ENCODE results near the gene ARRDC4. TPM values are rescaled to one million over a fixed set of nuclear protein-coding genes. Genes with fewer than 3 reads are reported as not detected.

Gene ARRDC4
- total and polyA plus RNA-seq, 2 experiments from 2014 or later: 24.7 to 35.2 TPM

DNA sequence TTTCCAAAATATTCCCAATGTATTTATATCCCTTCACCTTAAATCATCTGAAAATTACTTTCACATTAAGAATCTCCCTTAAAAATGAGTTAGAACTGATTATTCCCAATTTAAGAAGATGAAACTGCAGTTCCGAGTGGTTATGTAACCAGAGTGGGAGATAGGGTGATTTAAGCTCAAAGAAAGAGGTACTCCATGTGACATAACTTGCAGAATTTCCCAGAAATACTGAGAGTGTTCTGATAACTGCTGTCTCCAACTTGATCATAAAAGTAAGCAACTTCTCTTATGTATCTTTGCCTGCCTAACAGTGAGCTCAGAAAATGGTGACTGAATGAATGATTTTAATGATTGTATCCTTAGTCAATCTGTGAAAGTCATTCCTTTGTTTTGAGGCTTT lies 32.3 kb downstream of the ARRDC4 start:
- Histone ChIP-seq H3K36me3 (no peaks in the 10 kb centered on the region), H3K4me3 (no peak overlapping the region), H3K27me3 (no peaks in the 10 kb centered on the region), H3K4me1 (ENCODE audit: low read depth) (no peaks in the 10 kb centered on the region), H3K9me3 (ENCODE audit: low read depth) (no peaks in the 10 kb centered on the region), H3K27ac (no peak overlapping the region)
- no peak for DNase-seq (ENCODE audit: low read depth in 1 of 2, low spot score in 1 of 2)
- no peak for TF ChIP-seq CTCF (IDR thresholded peaks at IDR 0.05; ENCODE audit: low read depth, low read length)

DNA sequence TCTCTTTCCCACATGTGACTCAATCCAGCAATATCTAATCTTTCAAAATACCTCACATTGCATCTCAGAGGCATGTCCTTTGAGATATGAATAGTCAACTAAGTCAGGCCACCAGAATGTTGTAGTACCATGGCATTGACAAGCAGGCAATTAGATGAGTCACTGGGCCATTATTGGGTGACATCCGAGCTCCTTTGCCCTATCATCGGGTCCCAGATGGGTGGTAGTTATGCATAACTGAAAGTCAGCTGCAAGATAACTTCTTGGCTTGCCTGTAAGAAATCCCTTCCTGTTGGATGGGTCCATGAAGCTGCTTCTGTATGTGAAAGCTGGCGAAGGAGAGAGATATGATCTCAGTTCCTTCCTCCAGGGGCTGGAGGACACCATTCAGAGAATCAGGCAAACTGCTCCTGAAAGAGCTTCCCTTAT lies 32.8 kb downstream of the ARRDC4 start:
- no peak overlapping the region for H3K27ac ChIP-seq
- H3K36me3 ChIP-seq: no peaks in the 10 kb centered on the region
- H3K27me3 ChIP-seq: no peaks in the 10 kb centered on the region
- H3K9me3 ChIP-seq (ENCODE audit: low read depth): no peaks in the 10 kb centered on the region
- no peak for DNase-seq (ENCODE audit: low read depth in 1 of 2, low spot score in 1 of 2)
- no peak for TF ChIP-seq CTCF (IDR thresholded peaks at IDR 0.05; ENCODE audit: low read depth, low read length)
- H3K4me1 ChIP-seq (ENCODE audit: low read depth): no peaks in the 10 kb centered on the region
- no peak overlapping the region for H3K4me3 ChIP-seq

- Histone ChIP-seq H3K9me3 (ENCODE audit: low read depth) (no peaks in the 10 kb centered on the region), H3K4me1 (ENCODE audit: low read depth) (no peaks in the 10 kb centered on the region), H3K27ac (no peak overlapping the region), H3K36me3 (no peaks in the 10 kb centered on the region), H3K4me3 (no peak overlapping the region), H3K27me3 (no peaks in the 10 kb centered on the region)
- TF ChIP-seq CTCF (IDR thresholded peaks at IDR 0.05; ENCODE audit: low read depth, low read length): no peak
- no peak for DNase-seq (ENCODE audit: low read depth in 1 of 2, low spot score in 1 of 2)
These were observed 33.7 kb downstream of the ARRDC4 start for GRCh38 chr15:97994236-97994635.

- DNase-seq (ENCODE audit: low read depth in 1 of 2, low spot score in 1 of 2): no peak
- no peak overlapping the region for H3K4me3 ChIP-seq
- H3K27ac ChIP-seq: no peak overlapping the region
- no peak for TF ChIP-seq CTCF (IDR thresholded peaks at IDR 0.05; ENCODE audit: low read depth, low read length)
- H3K4me1 ChIP-seq (ENCODE audit: low read depth): no peaks in the 10 kb centered on the region
- no peaks in the 10 kb centered on the region for H3K36me3 ChIP-seq
- no peaks in the 10 kb centered on the region for H3K9me3 ChIP-seq (ENCODE audit: low read depth)
- no peaks in the 10 kb centered on the region for H3K27me3 ChIP-seq
These were observed 34.7 kb downstream of the ARRDC4 start for GRCh38 chr15:97995192-97995591.

DNA sequence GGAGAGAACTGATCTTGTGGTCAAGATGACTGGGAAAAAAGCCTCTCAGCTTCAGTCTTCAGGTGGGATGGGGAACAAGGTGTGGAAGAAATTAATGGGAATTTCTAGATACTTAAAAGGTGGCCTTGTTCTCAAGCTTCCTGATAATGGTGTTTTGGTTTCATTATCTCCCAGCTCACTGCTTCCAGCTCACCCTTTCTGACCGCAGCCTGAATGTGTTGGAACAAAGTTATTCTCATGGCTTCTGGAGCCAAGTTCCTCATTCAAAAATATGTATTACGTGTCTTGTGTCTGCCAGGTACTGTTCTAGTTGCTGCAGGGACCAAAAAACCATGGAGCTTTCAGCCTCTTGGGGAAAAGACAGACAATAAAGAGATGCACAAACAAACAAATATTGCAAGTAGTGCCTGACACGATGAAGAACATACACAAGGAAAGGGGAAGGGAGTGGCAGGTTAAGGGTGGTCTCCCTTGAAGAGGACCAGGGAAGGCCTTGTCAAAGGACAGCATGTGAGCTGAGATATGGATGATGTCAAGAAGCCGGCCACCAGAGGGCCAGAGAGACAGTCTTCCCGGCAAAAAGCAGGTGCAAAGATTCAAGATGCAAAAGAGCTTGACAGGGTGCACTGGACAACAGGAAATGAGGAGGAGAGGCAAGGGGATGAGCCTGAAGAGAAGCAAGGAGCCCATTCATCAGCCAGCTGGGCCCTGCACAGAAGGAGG lies 35.5 kb downstream of the ARRDC4 start:
- peak in 1 of 2 donors; percentile 13 for DNase-seq (ENCODE audit: low read depth in 1 of 2, low spot score in 1 of 2)
- Histone ChIP-seq H3K4me3 (no peak overlapping the region), H3K9me3 (ENCODE audit: low read depth) (no peaks in the 10 kb centered on the region), H3K4me1 (ENCODE audit: low read depth) (no peaks in the 10 kb centered on the region), H3K27me3 (no peaks in the 10 kb centered on the region), H3K27ac (no peak overlapping the region), H3K36me3 (no peaks in the 10 kb centered on the region)
- TF ChIP-seq CTCF (IDR thresholded peaks at IDR 0.05; ENCODE audit: low read depth, low read length): no peak

Measured in cardiac muscle cell (in vitro differentiated cells and primary cell).